Vagina (tissue), 2 donors: ENCODE results near the gene ERH.

Source experiments
- POLR2A ChIP-seq, 2 donors: fragments of 450-650 bp; IDR thresholded peaks; one replicate each; pipeline ENCODE4 v1.6.1; 2017; ENCODE audit warnings: antibody characterized with exemption in 2 of 2, mild to moderate bottlenecking in 2 of 2, moderate library complexity in 2 of 2
- POLR2AphosphoS5 ChIP-seq, 2 donors: sonication (generic); formaldehyde crosslinking; IDR thresholded peaks; one replicate each; pipeline ENCODE4 v1.9.0; 2017; ENCODE audit warnings: antibody characterized with exemption in 2 of 2, mild to moderate bottlenecking in 2 of 2, low read depth in 1 of 2; ENCODE audit not compliant: insufficient read depth in 1 of 2
- TF ChIP-seq, protein P1 (sequence below), 3 experiments: fragments of 450-650 bp in 2 of 3; fragments of 200-600 bp in 1 of 3; sonication (generic) in 1 of 3; IDR thresholded peaks; one replicate each; pipeline ENCODE4 v1.5.1; 2017 to 2019; ENCODE audit warnings: antibody characterized with exemption in 3 of 3, mild to moderate bottlenecking in 2 of 3, moderate library complexity in 2 of 3

DNA sequence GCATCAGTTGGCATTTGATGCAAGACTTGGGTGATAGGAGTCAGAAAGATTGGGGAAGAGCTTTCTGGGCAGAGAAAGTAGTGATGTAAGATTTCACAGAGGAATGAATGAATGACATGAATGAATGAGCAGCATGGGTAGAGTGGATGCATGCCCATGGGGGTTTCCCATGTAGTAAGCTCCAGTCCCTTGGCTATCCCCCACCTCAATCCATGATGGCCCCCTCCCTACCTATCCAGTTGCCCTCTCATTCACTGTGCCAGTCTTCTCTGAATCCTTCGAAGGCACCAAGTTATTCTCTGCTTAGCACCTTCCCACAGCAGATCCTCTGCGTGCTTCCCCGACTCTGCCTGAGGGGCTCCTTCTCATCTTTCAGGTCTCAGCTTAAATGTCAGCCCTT, 32.0 kb downstream of the ERH start:
- TF ChIP-seq POLR2A (IDR thresholded peaks at IDR 0.05): no peak
- TF ChIP-seq POLR2AphosphoS5 (IDR thresholded peaks at IDR 0.05; ENCODE audit: insufficient read depth in 1 of 2, low read depth in 1 of 2): no peak
- TF ChIP-seq, protein P1, sequence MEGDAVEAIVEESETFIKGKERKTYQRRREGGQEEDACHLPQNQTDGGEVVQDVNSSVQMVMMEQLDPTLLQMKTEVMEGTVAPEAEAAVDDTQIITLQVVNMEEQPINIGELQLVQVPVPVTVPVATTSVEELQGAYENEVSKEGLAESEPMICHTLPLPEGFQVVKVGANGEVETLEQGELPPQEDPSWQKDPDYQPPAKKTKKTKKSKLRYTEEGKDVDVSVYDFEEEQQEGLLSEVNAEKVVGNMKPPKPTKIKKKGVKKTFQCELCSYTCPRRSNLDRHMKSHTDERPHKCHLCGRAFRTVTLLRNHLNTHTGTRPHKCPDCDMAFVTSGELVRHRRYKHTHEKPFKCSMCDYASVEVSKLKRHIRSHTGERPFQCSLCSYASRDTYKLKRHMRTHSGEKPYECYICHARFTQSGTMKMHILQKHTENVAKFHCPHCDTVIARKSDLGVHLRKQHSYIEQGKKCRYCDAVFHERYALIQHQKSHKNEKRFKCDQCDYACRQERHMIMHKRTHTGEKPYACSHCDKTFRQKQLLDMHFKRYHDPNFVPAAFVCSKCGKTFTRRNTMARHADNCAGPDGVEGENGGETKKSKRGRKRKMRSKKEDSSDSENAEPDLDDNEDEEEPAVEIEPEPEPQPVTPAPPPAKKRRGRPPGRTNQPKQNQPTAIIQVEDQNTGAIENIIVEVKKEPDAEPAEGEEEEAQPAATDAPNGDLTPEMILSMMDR (IDR thresholded peaks at IDR 0.05): no peak
